ENCODE data around the gene CEP162.

DNA sequence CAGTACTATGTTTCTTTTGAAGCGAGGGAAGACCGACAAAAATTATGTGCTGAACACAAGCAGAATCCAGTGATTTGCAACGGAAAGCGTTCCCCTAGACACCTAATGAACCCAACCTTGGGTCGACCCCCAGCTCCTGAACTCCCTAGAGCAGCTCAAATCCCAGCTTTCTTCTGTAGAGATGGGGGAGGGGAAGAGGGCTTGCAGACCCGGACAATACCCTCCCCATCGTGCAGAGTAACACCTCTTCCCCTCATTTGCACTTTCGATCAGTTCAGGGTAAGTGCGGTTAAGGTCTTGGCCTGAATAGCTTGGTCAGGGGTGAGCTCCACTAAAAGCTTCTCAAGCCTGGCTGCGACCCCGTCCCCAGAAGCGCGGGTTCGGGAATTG lies 404 bp downstream of the CEP162 start:
- TF ChIP-seq, protein P1, sequence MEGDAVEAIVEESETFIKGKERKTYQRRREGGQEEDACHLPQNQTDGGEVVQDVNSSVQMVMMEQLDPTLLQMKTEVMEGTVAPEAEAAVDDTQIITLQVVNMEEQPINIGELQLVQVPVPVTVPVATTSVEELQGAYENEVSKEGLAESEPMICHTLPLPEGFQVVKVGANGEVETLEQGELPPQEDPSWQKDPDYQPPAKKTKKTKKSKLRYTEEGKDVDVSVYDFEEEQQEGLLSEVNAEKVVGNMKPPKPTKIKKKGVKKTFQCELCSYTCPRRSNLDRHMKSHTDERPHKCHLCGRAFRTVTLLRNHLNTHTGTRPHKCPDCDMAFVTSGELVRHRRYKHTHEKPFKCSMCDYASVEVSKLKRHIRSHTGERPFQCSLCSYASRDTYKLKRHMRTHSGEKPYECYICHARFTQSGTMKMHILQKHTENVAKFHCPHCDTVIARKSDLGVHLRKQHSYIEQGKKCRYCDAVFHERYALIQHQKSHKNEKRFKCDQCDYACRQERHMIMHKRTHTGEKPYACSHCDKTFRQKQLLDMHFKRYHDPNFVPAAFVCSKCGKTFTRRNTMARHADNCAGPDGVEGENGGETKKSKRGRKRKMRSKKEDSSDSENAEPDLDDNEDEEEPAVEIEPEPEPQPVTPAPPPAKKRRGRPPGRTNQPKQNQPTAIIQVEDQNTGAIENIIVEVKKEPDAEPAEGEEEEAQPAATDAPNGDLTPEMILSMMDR (IDR thresholded peaks at IDR 0.05; ENCODE audit: poor library complexity): no peak
- no peak for TF ChIP-seq EZH2 (IDR thresholded peaks at IDR 0.05; ENCODE audit: borderline replicate concordance)

All from hepatocyte (in vitro differentiated cells).